Thyroid gland (tissue), 4 donors: ENCODE measurements around the gene GARRE1.
"Not testable (repeated sequence)": the region's sequence is repeated elsewhere in the genome, so short reads cannot be mapped to it uniquely, and the experiment has no call there.

Source experiments
- POLR2A ChIP-seq, 2 donors: fragments of 450-650 bp; IDR thresholded peaks; one replicate each; pipeline ENCODE4 v1.6.1; 2017; ENCODE audit warnings: antibody characterized with exemption in 2 of 2, mild to moderate bottlenecking in 2 of 2, moderate library complexity in 1 of 2
- TF ChIP-seq, protein P1 (sequence below), 6 experiments: fragments of 200-600 bp in 3 of 6; fragments of 450-650 bp in 3 of 6; sonication (generic) in 3 of 6; IDR thresholded peaks; one replicate each; pipeline ENCODE4 v1.5.1; 2016 to 2019; ENCODE audit warnings: antibody characterized with exemption in 6 of 6, mild to moderate bottlenecking in 2 of 6, inconsistent platforms in 1 of 6, moderate library complexity in 1 of 6

DNA sequence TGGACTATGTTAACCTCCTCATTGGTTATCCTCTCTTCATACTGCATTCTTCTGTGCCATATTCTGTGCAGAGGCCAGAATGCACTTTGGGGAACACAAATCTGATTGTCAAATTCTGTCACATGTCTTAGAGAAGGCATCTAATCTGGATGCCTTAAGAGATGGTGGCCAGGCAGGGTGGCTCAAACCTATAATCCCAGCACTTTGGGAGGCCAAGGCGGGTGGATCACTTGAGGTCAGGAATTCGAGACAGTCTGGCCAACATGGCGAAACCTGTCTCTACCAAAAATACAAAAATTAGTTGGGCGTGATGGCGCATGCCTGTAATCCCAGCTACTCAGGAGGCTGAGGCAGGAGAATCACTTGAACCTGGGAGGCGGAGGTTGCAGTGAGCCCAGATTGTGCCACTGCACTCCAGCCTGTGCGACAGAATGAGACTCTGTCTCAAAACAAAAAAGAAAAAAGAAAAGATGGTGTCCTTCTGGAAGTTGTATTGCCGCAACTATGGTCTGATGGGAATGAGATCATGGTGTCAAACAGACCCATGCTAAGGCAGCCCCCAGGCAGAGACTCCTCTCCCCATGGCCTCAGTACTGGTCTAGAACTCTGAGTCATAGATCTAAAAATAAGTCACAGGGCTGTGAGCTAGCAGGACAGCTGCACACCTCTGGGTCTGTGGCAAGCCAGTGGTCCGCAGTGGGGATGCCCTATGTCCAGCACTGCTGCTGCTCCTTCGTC, 11.0 kb upstream of the GARRE1 start:
- TF ChIP-seq, protein P1, sequence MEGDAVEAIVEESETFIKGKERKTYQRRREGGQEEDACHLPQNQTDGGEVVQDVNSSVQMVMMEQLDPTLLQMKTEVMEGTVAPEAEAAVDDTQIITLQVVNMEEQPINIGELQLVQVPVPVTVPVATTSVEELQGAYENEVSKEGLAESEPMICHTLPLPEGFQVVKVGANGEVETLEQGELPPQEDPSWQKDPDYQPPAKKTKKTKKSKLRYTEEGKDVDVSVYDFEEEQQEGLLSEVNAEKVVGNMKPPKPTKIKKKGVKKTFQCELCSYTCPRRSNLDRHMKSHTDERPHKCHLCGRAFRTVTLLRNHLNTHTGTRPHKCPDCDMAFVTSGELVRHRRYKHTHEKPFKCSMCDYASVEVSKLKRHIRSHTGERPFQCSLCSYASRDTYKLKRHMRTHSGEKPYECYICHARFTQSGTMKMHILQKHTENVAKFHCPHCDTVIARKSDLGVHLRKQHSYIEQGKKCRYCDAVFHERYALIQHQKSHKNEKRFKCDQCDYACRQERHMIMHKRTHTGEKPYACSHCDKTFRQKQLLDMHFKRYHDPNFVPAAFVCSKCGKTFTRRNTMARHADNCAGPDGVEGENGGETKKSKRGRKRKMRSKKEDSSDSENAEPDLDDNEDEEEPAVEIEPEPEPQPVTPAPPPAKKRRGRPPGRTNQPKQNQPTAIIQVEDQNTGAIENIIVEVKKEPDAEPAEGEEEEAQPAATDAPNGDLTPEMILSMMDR (IDR thresholded peaks at IDR 0.05): not testable (repeated sequence)
- TF ChIP-seq POLR2A (IDR thresholded peaks at IDR 0.05): not testable (repeated sequence)
